Omental fat pad (tissue), 4 donors: ENCODE results near the gene ITPR1. TPM values are rescaled to one million over a fixed set of nuclear protein-coding genes. Genes with fewer than 3 reads are reported as not detected.

Source experiments
- ATAC-seq: fragments of 150-250 bp; one replicate; pipeline ENCODE4 v1.9.1; 2016; ENCODE audit warnings: mild to moderate bottlenecking, moderate library complexity; ENCODE audit not compliant: low FRiP score
- DNase-seq: peaks from one replicate; pipeline ENCODE4 v3.0.0-alpha.2; 2019; ENCODE audit warnings: low spot score
- CTCF ChIP-seq, 3 donors: fragments of 450-650 bp; IDR thresholded peaks; one replicate each; pipeline ENCODE4 v1.5.1; 2016 to 2017; ENCODE audit warnings: antibody characterized with exemption in 3 of 3, mild to moderate bottlenecking in 3 of 3, moderate library complexity in 2 of 3
- total RNA-seq, 4 donors: library from RNA; depleted of rRNA; stranded (reverse); fragments of >200 nt; gene quantifications; one replicate each; pipeline ENCODE4 v1.1.0, GENCODE V29; 2016

ITPR1 gene
- total RNA-seq, 4 donors from 2014 or later, result 38.3 to 58.5 (median 41.3) TPM

- TF ChIP-seq CTCF (IDR thresholded peaks at IDR 0.05), result no peak
- DNase-seq (no peak), ATAC-seq (no peak)
These were observed 191.8 kb downstream of the ITPR1 start for GRCh38 chr3:4684976-4685375.

GRCh38 chr3:4685673-4686345 is 192.7 kb downstream of the ITPR1 start:
- TF ChIP-seq CTCF (IDR thresholded peaks at IDR 0.05), result no peak
- ATAC-seq (no peak), DNase-seq (no peak)

- no peak for DNase-seq
- no peak for ATAC-seq
- TF ChIP-seq CTCF (IDR thresholded peaks at IDR 0.05), result no peak
These were observed 193.5 kb downstream of the ITPR1 start for GRCh38 chr3:4686619-4687018.

GRCh38 chr3:4687167-4687566 is 194.0 kb downstream of the ITPR1 start:
- DNase-seq, result no peak
- TF ChIP-seq CTCF (IDR thresholded peaks at IDR 0.05), result no peak
- ATAC-seq, result no peak

- ATAC-seq, result no peak
- TF ChIP-seq CTCF (IDR thresholded peaks at IDR 0.05), result no peak
- no peak for DNase-seq
These were observed 194.4 kb downstream of the ITPR1 start for GRCh38 chr3:4687596-4687995.

GRCh38 chr3:4688411-4688810 is 195.3 kb downstream of the ITPR1 start:
- DNase-seq (no peak), ATAC-seq (no peak)
- TF ChIP-seq CTCF (IDR thresholded peaks at IDR 0.05), result no peak

- DNase-seq, result no peak
- no peak for TF ChIP-seq CTCF (IDR thresholded peaks at IDR 0.05)
- no peak for ATAC-seq
These were observed 195.9 kb downstream of the ITPR1 start for GRCh38 chr3:4689021-4689420.
